ENCODE results near the gene MICU1. TPM values are rescaled to one million over a fixed set of nuclear protein-coding genes. Genes with fewer than 3 reads are reported as not detected.

MICU1 gene
- total and polyA plus RNA-seq, 10 of the 15 experiments (the other 5 are each of a cell fraction or from before 2014, with no cell fraction given): 18.2 to 36.4 (median 22.2) TPM

GRCh38 chr10:72637398-72637857 is 11.5 kb upstream of the MICU1 start:
- in situ Hi-C loops (cut with MboI) (no loop called here), intact Hi-C loops (cut with micrococcal nuclease; ENCODE audit: unreplicated experiment) (no loop called here)
- SMC1A ChIA-PET (ENCODE audit: uncharacterized antibody, unreplicated experiment): interaction anchor here (0.9 to 1.2 kb wide), 2 partner anchors 13 to 35 kb away, joined by 3 to 4 read pairs; no protein-coding TSS in a partner anchor
- Histone ChIP-seq H4K20me1 (ENCODE audit: control insufficient read depth, insufficient read depth) (no peaks in the 10 kb centered on the region), H2AFZ (ENCODE audit: control insufficient read depth, low read depth, low read length) (no peak overlapping the region), H3K79me2 (ENCODE audit: control insufficient read depth, insufficient read depth, low read length) (no peaks in the 10 kb centered on the region), H3K4me2 (ENCODE audit: control insufficient read depth, insufficient read depth) (no peak overlapping the region), H3K27ac (ENCODE audit: control insufficient read depth, insufficient read depth) (no peak overlapping the region), H3K9ac (ENCODE audit: control insufficient read depth, insufficient read depth, low read length) (no peak overlapping the region), H3K4me3 (no peak overlapping the region), H3K9me3 (replicated peaks; ENCODE audit: control insufficient read depth, insufficient read depth, low read length) (no peaks in the 10 kb centered on the region), H3K4me1 (ENCODE audit: control insufficient read depth, insufficient read depth, low read length) (no peaks in the 10 kb centered on the region), H3K36me3 (ENCODE audit: control insufficient read depth in 2 of 2, insufficient read depth in 2 of 2, low read length in 1 of 2) (no peaks in the 10 kb centered on the region), H3K27me3 (replicated peaks in 1 of 2; ENCODE audit: control insufficient read depth in 2 of 2, insufficient read depth in 2 of 2, low read length in 1 of 2) (no peaks in the 10 kb centered on the region)
- CTCF ChIA-PET: interaction anchor here (0.6 to 0.8 kb wide), 2 partner anchors 12 to 241 kb away, joined by 3 read pairs; partner anchors contain the start of gene MICU1
- WGBS (ENCODE audit: insufficient coverage, insufficient replicate concordance, low lambda C conversion rate, missing lambda C conversion rate): 5% methylated on average over 4 of the region's 4 CpGs
- BruUV-seq (replicated peaks): no TSS peak
- FAIRE-seq: peak; percentile 74
- peak; percentile 38 for DNase-seq (ENCODE audit: low read depth, low spot score)
- RAD21 ChIA-PET (ENCODE audit: unreplicated experiment): no interaction called here
- peak; percentile 97 for ATAC-seq
- POLR2A ChIA-PET: no interaction called here
- 0 out of 2 replicates have a peak, but pooled peaks have one; percentile 16 for TF ChIP-seq TCF12 (IDR thresholded peaks at IDR 0.05; ENCODE audit: low read depth, low read length)
- 0 out of 2 replicates have a peak, but pooled peaks have one; percentile 28 for TF ChIP-seq BCL11A (IDR thresholded peaks at IDR 0.05; ENCODE audit: low read depth, low read length)
- no peak for TF ChIP-seq PBX3 (IDR thresholded peaks at IDR 0.05; ENCODE audit: insufficient replicate concordance, low read depth, low read length)
- peak; percentile 93 for TF ChIP-seq IRF4 (IDR thresholded peaks at IDR 0.05; ENCODE audit: low read depth, low read length)
- TF ChIP-seq TCF7 (IDR thresholded peaks at IDR 0.05; ENCODE audit: borderline replicate concordance): 0 out of 2 replicates have a peak, but pooled peaks have one; percentile 50
- peak; percentile 78 for TF ChIP-seq RUNX3 (IDR thresholded peaks at IDR 0.05; ENCODE audit: low read length)
- no peak for TF ChIP-seq E4F1 (IDR thresholded peaks at IDR 0.05; ENCODE audit: borderline replicate concordance, partially characterized antibody)
- no peak for TF ChIP-seq PKNOX1 (IDR thresholded peaks at IDR 0.05)
- no peak for TF ChIP-seq ZBTB33 (IDR thresholded peaks at IDR 0.05)
- peak; percentile 74 for TF ChIP-seq EED (IDR thresholded peaks at IDR 0.05; ENCODE audit: low read depth)
- TF ChIP-seq JUND (IDR thresholded peaks at IDR 0.05; ENCODE audit: low read depth, low read length): peak; percentile 46; the same call in 1 of the 2 replicates
- peak; percentile 30; the same call in 1 of the 2 replicates for TF ChIP-seq BACH1 (IDR thresholded peaks at IDR 0.05; ENCODE audit: borderline replicate concordance)
- peak; percentile 80 for TF ChIP-seq JUNB (IDR thresholded peaks at IDR 0.05)
- TF ChIP-seq IRF5 (IDR thresholded peaks at IDR 0.05; ENCODE audit: borderline replicate concordance): no peak
- no peak for TF ChIP-seq MEF2B (IDR thresholded peaks at IDR 0.05; ENCODE audit: partially characterized antibody, poor library complexity, severe bottlenecking)
- no peak for TF ChIP-seq STAT1 (conservative IDR thresholded peaks at IDR 0.05)
- 0 out of 2 replicates have a peak, but pooled peaks have one; percentile 59 for TF ChIP-seq CBX5 (IDR thresholded peaks at IDR 0.05; ENCODE audit: low read depth)

Data from GM12878 (cell line).